Measurements from ENCODE around the gene SERAC1.

DNA sequence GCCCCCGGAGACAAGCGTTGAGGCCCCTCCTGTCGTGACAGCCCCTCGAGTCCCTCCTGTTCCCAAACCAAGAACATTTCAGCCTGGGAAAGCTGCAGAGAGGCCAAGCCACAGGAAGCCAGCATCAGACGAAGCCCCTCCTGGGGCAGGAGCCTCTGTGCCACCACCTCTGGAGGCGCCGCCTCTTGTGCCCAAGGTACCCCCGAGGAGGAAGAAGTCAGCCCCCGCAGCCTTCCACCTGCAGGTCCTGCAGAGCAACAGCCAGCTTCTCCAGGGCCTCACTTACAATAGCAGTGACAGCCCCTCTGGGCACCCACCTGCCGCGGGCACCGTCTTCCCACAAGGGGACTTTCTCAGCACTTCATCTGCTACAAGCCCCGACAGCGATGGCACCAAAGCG, 72.4 kb downstream of the SERAC1 start:
- no peak for TF ChIP-seq POLR2A (IDR thresholded peaks at IDR 0.05)
- TF ChIP-seq, protein P1, sequence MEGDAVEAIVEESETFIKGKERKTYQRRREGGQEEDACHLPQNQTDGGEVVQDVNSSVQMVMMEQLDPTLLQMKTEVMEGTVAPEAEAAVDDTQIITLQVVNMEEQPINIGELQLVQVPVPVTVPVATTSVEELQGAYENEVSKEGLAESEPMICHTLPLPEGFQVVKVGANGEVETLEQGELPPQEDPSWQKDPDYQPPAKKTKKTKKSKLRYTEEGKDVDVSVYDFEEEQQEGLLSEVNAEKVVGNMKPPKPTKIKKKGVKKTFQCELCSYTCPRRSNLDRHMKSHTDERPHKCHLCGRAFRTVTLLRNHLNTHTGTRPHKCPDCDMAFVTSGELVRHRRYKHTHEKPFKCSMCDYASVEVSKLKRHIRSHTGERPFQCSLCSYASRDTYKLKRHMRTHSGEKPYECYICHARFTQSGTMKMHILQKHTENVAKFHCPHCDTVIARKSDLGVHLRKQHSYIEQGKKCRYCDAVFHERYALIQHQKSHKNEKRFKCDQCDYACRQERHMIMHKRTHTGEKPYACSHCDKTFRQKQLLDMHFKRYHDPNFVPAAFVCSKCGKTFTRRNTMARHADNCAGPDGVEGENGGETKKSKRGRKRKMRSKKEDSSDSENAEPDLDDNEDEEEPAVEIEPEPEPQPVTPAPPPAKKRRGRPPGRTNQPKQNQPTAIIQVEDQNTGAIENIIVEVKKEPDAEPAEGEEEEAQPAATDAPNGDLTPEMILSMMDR (IDR thresholded peaks at IDR 0.05): no peak
- TF ChIP-seq EP300 (IDR thresholded peaks at IDR 0.05): no peak

Data from tibial nerve (tissue), 4 donors.